Measurements from ENCODE around the gene CNPY1.

GRCh38 chr7:155545348-155545747, 1.0 kb downstream of the CNPY1 start:
- TF ChIP-seq CTCF (IDR thresholded peaks at IDR 0.05) (no peak), POLR2A (IDR thresholded peaks at IDR 0.05) (no peak)

All from thyroid gland (tissue), 4 donors.